Ovary (tissue), 9 donors: ENCODE data around the gene PXN. TPM values are rescaled to one million over a fixed set of nuclear protein-coding genes. Genes with fewer than 3 reads are reported as not detected.

ENCODE experiments used
- DNase-seq, 5 donors: peaks; one replicate each; pipeline ENCODE4 v3.0.0-alpha.2; 2019 to 2020
- H3K27ac ChIP-seq, 2 donors: fragments of 200-600 bp; one replicate each; pipeline versions ENCODE4 v1.5.1 to v1.8.0; 2019 to 2022
- H3K27me3 ChIP-seq: fragments of 200-600 bp; one replicate; pipeline ENCODE4 v1.8.0; 2022
- H3K36me3 ChIP-seq: fragments of 200-600 bp; sonication (generic); one replicate; pipeline ENCODE4 v1.5.1; 2019
- H3K4me1 ChIP-seq: one replicate; pipeline ENCODE4 v1.8.1; 2013; ENCODE audit warnings: mild to moderate bottlenecking, moderate library complexity; ENCODE audit not compliant: insufficient read depth
- H3K4me3 ChIP-seq: fragments of 200-600 bp; sonication (generic); one replicate; pipeline ENCODE4 v1.5.1; 2017
- H3K9me3 ChIP-seq, 2 donors: fragments of 200-600 bp in 1 of 2; sonication (generic) in 1 of 2; one replicate each; pipeline versions ENCODE4 v1.5.1 to v1.8.1; 2013 to 2019; ENCODE audit warnings: mild to moderate bottlenecking in 1 of 2, moderate library complexity in 1 of 2
- CTCF ChIP-seq, 3 donors: fragments of 450-650 bp in 2 of 3; fragments of 200-600 bp in 1 of 3; IDR thresholded peaks; one replicate each; pipeline versions ENCODE4 v1.5.1 to v1.8.0; 2016 to 2022; ENCODE audit warnings: antibody characterized with exemption in 3 of 3, mild to moderate bottlenecking in 1 of 3
- EP300 ChIP-seq: sonication (generic); formaldehyde crosslinking; IDR thresholded peaks from one replicate; pipeline ENCODE4 v1.6.1; 2017; ENCODE audit warnings: antibody characterized with exemption
- POLR2A ChIP-seq: fragments of 450-650 bp; IDR thresholded peaks from one replicate; pipeline ENCODE4 v1.6.1; 2017; ENCODE audit warnings: antibody characterized with exemption, mild to moderate bottlenecking, moderate library complexity
- WGBS, 3 donors: extraction: QIAGEN DNeasy Blood & Tissue Kit in 1 of 3; methylation state at CpG; one replicate each; pipeline versions ENCODE4 v1.1.5 to v1.1.7; 2013 to 2017; 5-methylcytosine and 5-hydroxymethylcytosine counted together
- intact Hi-C, 4 donors: fragments of 100-400 bp; cut with DNase I; formaldehyde crosslinking; loops; one replicate each; pipeline versions ENCODE4 v1.11.0 to v1.15.1; 2022 to 2023
- polyA plus RNA-seq, 2 donors: library from polyadenylated mRNA; stranded (reverse); fragments of 200-250 nt in 1 of 2; fragments of 350-450 nt in 1 of 2; fragmentation: Illumina TruSeq in 1 of 2; extraction: RNeasy Lipid Tissue Mini Kit (QIAGEN cat#74804) in 1 of 2; gene quantifications; one replicate each; pipeline ENCODE4 v1.2.3, GENCODE V29; 2013 to 2014
- total RNA-seq, 7 donors: library from RNA; depleted of rRNA in 2 of 7; stranded (reverse); fragments of >200 nt in 2 of 7; fragmentation: NEBNext Ultra II Directional in 3 of 7; extraction: Animal tissue kit (Norgen Biotek cat#: 25700) in 3 of 7; gene quantifications; one replicate each; pipeline versions ENCODE4 v1.1.0 to v1.2.4, GENCODE V29; 2016 to 2023
- donor health status: DM: no; HTN: no; CAD: no; lungs with moderate emphysema.
- donor health status: DM: no; HTN: no; CAD: no.
- donor health status: Bipolar disorder and iron deficiency.
- donor health status: DM: yes; HTN: yes; CAD: no.
- donor health status: DM: no; HTN: no; CAD: no.
- donor health status: DM: yes; HTN: yes; CAD: no.

Gene PXN
- total and polyA plus RNA-seq, 9 donors, result 25.0 to 78.0 (median 44.7) TPM

GRCh38 chr12:120186654-120187053 is 78.9 kb downstream of the PXN start:
- TF ChIP-seq CTCF (IDR thresholded peaks at IDR 0.05) (no peak), POLR2A (no peak), EP300 (no peak)
- intact Hi-C loops, result no loop called here
- DNase-seq, result no peak
- no peak overlapping the region for H3K27ac ChIP-seq
- H3K4me3 ChIP-seq, result no peak overlapping the region
- WGBS, 3 donors, result 85 to 92% (median 85%) methylated on average over 4 of the region's 4 CpGs
- no peaks in the 10 kb centered on the region for H3K27me3 ChIP-seq
- no peaks in the 10 kb centered on the region for H3K4me1 ChIP-seq
- no peaks in the 10 kb centered on the region for H3K36me3 ChIP-seq
- H3K9me3 ChIP-seq, result no peaks in the 10 kb centered on the region

GRCh38 chr12:120183211-120183631 is 82.3 kb downstream of the PXN start:
- Histone ChIP-seq H3K27ac (no peak overlapping the region), H3K27me3 (no peaks in the 10 kb centered on the region), H3K36me3 (no peaks in the 10 kb centered on the region), H3K4me1 (no peaks in the 10 kb centered on the region), H3K9me3 (no peaks in the 10 kb centered on the region), H3K4me3 (no peak overlapping the region)
- TF ChIP-seq POLR2A (no peak), CTCF (IDR thresholded peaks at IDR 0.05) (no peak), EP300 (no peak)
- intact Hi-C loops, result no loop called here
- WGBS, 3 donors, result 64 to 74% (median 71%) methylated on average over 5 of the region's 5 CpGs
- DNase-seq, result no peak

- Histone ChIP-seq H3K9me3 (no peaks in the 10 kb centered on the region), H3K4me3 (no peak overlapping the region), H3K4me1 (no peaks in the 10 kb centered on the region), H3K27ac (no peak overlapping the region), H3K36me3 (no peaks in the 10 kb centered on the region), H3K27me3 (no peaks in the 10 kb centered on the region)
- no peak for TF ChIP-seq POLR2A
- no peak for TF ChIP-seq CTCF (IDR thresholded peaks at IDR 0.05)
- TF ChIP-seq EP300, result no peak
- WGBS, 3 donors, result 82 to 87% (median 87%) methylated on average over 8 of the region's 8 CpGs
- intact Hi-C loops, result no loop called here
- no peak for DNase-seq
Measured at GRCh38 chr12:120181991-120182631, 83.4 kb downstream of the PXN start.

GRCh38 chr12:120180975-120181374 is 84.6 kb downstream of the PXN start:
- no peak overlapping the region for H3K4me3 ChIP-seq
- H3K4me1 ChIP-seq, result no peaks in the 10 kb centered on the region
- no peak overlapping the region for H3K27ac ChIP-seq
- H3K36me3 ChIP-seq, result no peaks in the 10 kb centered on the region
- DNase-seq, result no peak
- TF ChIP-seq EP300 (no peak), POLR2A (no peak), CTCF (IDR thresholded peaks at IDR 0.05) (no peak)
- no peaks in the 10 kb centered on the region for H3K27me3 ChIP-seq
- WGBS, 3 donors, result 89 to 93% (median 90%) methylated on average over 7 of the region's 7 CpGs
- intact Hi-C loops, result no loop called here
- H3K9me3 ChIP-seq, result no peaks in the 10 kb centered on the region
